ENCODE measurements around the gene EPHA3. TPM values are rescaled to one million over a fixed set of nuclear protein-coding genes. Genes with fewer than 3 reads are reported as not detected.

The EPHA3 gene
- total and polyA plus RNA-seq, 2 experiments from 2014 or later = 3.0 to 15.1 TPM

DNA sequence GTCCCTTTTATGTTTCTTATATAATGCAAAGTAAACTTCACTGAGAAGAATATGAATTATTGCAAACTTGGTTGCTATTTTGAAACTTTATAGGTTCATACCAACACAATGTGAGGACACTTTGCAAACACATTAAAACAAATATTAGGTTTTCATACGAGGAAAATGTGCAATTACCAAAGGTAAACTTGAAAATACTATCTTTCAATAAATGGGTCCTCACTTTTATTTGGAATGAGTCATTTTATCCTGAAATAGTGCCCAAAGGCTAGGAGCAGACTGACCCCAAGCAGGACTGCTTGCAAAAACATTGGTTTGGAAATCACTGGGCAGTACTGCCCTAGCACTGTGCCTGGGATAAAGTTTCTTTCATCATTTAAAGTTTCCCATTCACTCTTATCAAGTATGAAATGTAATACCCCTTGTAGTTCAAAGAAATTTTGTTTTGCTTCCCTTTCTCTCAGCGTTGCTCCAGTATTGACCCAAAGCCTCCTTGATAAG is 396.5 kb downstream of the EPHA3 start:
- WGBS (ENCODE audit: low lambda C conversion rate, missing lambda C conversion rate) = 50% methylated on average over 2 of the region's 2 CpGs
- Histone ChIP-seq H4K20me1 (ENCODE audit: insufficient read depth, poor library complexity, severe bottlenecking) (no peaks in the 10 kb centered on the region), H3K9me2 (replicated peaks; ENCODE audit: insufficient read depth) (no peaks in the 10 kb centered on the region), H3K4me1 (ENCODE audit: insufficient read depth) (no peaks in the 10 kb centered on the region), H2AFZ (no peak overlapping the region), H3K4me2 (no peak overlapping the region), H3K27ac (no peak overlapping the region), H3K79me2 (no peaks in the 10 kb centered on the region), H3K36me3 (replicated peaks; ENCODE audit: insufficient read depth, low read depth) (no peaks in the 10 kb centered on the region), H3K9me3 (ENCODE audit: low read depth) (no peaks in the 10 kb centered on the region), H3K27me3 (no peaks in the 10 kb centered on the region), H3K4me3 (no peak overlapping the region)
- DNase-seq (ENCODE audit: low spot score) = no peak
- TF ChIP-seq, protein P1, sequence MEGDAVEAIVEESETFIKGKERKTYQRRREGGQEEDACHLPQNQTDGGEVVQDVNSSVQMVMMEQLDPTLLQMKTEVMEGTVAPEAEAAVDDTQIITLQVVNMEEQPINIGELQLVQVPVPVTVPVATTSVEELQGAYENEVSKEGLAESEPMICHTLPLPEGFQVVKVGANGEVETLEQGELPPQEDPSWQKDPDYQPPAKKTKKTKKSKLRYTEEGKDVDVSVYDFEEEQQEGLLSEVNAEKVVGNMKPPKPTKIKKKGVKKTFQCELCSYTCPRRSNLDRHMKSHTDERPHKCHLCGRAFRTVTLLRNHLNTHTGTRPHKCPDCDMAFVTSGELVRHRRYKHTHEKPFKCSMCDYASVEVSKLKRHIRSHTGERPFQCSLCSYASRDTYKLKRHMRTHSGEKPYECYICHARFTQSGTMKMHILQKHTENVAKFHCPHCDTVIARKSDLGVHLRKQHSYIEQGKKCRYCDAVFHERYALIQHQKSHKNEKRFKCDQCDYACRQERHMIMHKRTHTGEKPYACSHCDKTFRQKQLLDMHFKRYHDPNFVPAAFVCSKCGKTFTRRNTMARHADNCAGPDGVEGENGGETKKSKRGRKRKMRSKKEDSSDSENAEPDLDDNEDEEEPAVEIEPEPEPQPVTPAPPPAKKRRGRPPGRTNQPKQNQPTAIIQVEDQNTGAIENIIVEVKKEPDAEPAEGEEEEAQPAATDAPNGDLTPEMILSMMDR (IDR thresholded peaks at IDR 0.05; ENCODE audit: poor library complexity) = no peak
- TF ChIP-seq EZH2 (IDR thresholded peaks at IDR 0.05; ENCODE audit: borderline replicate concordance) (no peak), EZH2phosphoT487 (IDR thresholded peaks at IDR 0.05; ENCODE audit: low read depth, severe bottlenecking, unreplicated experiment) (no peak)

DNA sequence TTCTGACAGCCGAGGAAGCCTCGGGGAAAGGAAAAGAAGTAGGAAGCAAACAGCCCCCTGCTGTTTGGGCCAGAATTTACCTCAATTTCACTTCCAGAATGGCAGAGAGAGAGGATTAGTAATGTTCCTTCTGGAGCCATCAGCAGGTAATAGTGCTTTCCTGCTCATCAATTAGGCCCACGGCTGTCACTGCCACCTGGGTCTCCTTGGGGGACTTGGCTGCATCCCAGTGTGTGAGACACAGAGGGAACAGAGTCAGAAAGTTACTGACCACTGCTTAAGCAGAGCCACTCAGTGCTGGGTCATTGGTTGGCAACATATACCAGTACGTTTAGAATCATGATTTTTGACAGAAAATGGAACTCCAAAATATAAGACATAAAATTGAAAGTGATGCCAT is 397.0 kb downstream of the EPHA3 start:
- no peaks in the 10 kb centered on the region for H3K9me3 ChIP-seq (ENCODE audit: low read depth)
- no peak for TF ChIP-seq EZH2phosphoT487 (IDR thresholded peaks at IDR 0.05; ENCODE audit: low read depth, severe bottlenecking, unreplicated experiment)
- no peak for TF ChIP-seq EZH2 (IDR thresholded peaks at IDR 0.05; ENCODE audit: borderline replicate concordance)
- TF ChIP-seq, protein P1 (IDR thresholded peaks at IDR 0.05; ENCODE audit: poor library complexity) = no peak
- no peaks in the 10 kb centered on the region for H4K20me1 ChIP-seq (ENCODE audit: insufficient read depth, poor library complexity, severe bottlenecking)
- no peaks in the 10 kb centered on the region for H3K9me2 ChIP-seq (replicated peaks; ENCODE audit: insufficient read depth)
- H3K79me2 ChIP-seq = no peaks in the 10 kb centered on the region
- no peak overlapping the region for H3K4me2 ChIP-seq
- H3K27me3 ChIP-seq = no peaks in the 10 kb centered on the region
- H2AFZ ChIP-seq = no peak overlapping the region
- no peak overlapping the region for H3K4me3 ChIP-seq
- H3K4me1 ChIP-seq (ENCODE audit: insufficient read depth) = no peaks in the 10 kb centered on the region
- WGBS (ENCODE audit: low lambda C conversion rate, missing lambda C conversion rate) = 33% methylated on average over 4 of the region's 4 CpGs
- H3K36me3 ChIP-seq (replicated peaks; ENCODE audit: insufficient read depth, low read depth) = no peaks in the 10 kb centered on the region
- DNase-seq (ENCODE audit: low spot score) = no peak
- H3K27ac ChIP-seq = no peak overlapping the region

DNA sequence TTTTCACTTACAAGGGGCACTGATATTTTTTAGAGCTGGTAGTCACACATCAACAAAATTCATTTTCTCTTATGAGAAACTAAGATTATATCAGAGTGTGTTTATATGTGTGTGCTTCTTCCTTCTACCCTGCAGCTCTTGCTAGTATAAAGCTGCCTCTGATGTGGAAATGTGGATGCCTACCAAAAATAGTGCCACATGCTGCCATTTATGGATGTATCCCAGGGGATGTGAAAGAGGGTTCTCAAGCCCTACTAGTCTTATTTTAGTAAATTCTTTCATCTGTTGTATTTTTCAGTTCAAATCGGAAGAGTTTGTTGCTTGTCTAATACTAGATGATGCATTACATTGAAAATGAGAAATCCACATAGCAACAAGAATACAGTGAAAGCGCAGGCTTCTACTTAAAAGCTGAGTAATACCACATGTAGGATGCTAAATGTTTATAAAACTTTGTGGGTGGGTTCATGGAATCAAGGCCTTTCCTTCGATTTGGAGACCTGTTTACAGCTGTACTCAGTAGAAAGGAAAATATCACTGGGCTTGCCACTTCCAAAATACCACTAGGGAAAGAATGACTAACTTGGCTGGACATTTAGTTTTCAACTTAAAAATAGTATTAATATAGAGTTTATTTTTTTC is 399.2 kb downstream of the EPHA3 start:
- H3K4me1 ChIP-seq (ENCODE audit: insufficient read depth) = no peaks in the 10 kb centered on the region
- H4K20me1 ChIP-seq (ENCODE audit: insufficient read depth, poor library complexity, severe bottlenecking) = no peaks in the 10 kb centered on the region
- no peaks in the 10 kb centered on the region for H3K9me3 ChIP-seq (ENCODE audit: low read depth)
- no peaks in the 10 kb centered on the region for H3K27me3 ChIP-seq
- H3K9me2 ChIP-seq (replicated peaks; ENCODE audit: insufficient read depth) = no peaks in the 10 kb centered on the region
- peak; percentile 13 for DNase-seq (ENCODE audit: low spot score)
- TF ChIP-seq, protein P1 (IDR thresholded peaks at IDR 0.05; ENCODE audit: poor library complexity) = no peak
- TF ChIP-seq EZH2 (IDR thresholded peaks at IDR 0.05; ENCODE audit: borderline replicate concordance) (no peak), EZH2phosphoT487 (IDR thresholded peaks at IDR 0.05; ENCODE audit: low read depth, severe bottlenecking, unreplicated experiment) (no peak)
- H3K36me3 ChIP-seq (replicated peaks; ENCODE audit: insufficient read depth, low read depth) = no peaks in the 10 kb centered on the region
- no peak overlapping the region for H2AFZ ChIP-seq
- H3K4me3 ChIP-seq = no peak overlapping the region
- no peak overlapping the region for H3K27ac ChIP-seq
- WGBS (ENCODE audit: low lambda C conversion rate, missing lambda C conversion rate) = 65% methylated on average over 3 of the region's 3 CpGs
- no peak overlapping the region for H3K4me2 ChIP-seq
- no peaks in the 10 kb centered on the region for H3K79me2 ChIP-seq
